GM18858 (cell line): ENCODE measurements around the gene EPHA4.

ENCODE experiments used
- ATAC-seq: cut with Tn5 transposase; IDR thresholded peaks from one replicate; pipeline ENCODE4 v1.9.1; 2021; ENCODE audit not compliant: unreplicated experiment

The EPHA4 gene

DNA sequence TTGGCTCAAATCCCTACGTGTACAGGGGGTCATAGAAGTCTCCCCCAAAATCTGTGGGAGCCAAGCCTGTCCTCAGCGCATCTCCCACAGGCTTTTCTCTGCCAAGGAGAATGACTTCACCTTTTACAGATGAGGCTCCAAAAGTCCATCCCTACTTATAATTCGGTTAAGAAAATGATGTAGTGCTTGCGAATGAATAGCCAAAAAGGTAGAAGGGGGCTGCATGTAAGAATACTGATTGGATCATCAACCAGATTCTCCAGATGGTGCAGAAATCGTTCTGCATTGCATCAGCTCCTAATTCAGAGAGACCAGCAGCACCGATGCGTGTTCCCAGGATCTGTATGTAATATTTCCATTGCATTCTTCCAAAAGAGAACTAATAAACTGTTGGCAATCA lies 91.9 kb downstream of the EPHA4 start:
- no peak for ATAC-seq

DNA sequence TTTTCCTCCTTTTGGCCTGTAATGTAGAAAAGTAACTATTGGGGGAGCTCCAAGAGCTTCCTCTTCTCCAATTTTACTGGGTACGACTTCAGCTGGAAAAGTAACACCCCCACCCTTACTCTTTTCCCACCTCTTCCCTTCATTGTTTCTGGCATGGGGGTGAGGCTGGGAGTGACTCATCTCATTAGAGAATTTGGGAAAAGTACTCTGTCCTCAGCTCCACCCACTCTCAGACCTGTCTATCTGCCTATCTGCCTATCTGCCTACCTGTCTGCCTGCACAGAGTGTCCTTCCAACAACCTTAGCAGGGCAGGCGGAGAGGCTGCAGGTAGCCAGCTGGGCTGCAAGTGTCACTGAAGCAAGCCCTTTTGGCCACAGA lies 93.6 kb downstream of the EPHA4 start:
- no peak for ATAC-seq

DNA sequence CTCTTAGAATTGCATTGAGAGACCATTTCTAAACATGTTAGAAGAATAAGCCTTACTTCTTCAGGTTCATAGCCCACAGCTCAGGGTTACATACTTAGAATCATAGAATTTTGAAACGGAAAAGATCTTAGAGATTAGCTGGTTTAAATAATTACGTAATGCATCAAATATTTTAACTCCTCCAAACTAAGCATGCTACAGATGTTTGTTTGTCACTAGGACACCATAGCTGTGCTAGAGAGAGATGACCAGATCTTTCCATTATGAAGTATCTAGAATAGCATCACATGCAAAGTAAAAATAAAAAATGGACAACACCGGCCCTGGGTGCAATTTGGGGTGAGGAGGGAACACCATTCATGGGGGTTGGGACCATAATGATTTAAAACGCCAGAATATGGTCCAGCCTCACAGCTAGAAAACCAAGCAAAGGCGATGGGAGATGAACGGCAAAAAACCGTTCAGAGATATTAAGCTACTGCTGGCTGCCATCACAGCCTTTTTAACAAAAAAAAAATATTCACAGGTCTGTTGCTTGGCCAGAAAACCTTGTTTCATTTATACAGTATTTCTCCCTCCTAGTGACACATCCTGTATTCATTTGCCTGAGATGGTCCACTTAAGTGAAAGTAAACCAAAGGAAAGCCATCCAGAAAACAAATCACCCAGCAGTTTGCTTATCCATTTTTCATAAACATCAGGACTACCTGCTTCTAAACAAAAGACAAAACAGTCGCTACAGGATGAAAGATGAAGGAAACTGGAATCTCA lies 94.2 kb downstream of the EPHA4 start:
- no peak for ATAC-seq

DNA sequence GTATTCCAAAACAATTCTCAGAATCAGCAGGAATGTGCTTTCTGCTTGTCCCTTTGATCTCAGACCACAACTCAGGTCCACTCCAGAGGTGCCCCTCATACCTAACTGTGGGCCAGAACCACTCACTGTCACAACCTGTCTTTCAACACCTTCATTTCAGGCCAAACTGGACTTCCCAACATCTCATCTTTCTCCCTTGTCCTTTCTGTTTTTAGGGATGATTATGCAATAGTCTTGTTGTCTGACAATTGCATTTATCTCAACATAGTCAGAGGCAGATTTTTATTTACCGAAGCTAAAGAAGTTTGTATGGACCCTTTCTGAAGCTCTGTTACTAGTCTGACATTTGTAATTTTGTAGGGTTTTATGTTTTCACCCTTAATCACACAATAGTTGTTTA lies 95.9 kb downstream of the EPHA4 start:
- no peak for ATAC-seq

DNA sequence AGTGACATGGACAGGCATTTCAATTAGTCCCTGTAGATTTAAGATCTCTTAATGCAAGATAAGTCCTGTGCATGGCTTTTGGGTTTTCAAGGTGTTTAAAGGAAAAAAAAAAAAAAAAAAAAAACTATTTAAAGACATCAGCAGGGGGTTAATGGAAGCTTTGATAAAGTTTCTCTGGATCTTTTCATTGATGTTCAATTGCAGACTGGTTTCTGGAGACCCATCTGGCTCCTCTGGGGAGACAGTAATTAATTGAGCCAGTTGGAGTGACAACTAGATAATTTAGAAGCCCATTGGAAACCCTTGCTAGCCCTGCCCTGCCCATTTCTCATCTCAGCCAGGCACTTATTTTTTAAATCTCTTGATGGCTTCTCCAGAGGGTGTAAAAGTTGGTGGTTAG lies 98.7 kb downstream of the EPHA4 start:
- no peak for ATAC-seq

DNA sequence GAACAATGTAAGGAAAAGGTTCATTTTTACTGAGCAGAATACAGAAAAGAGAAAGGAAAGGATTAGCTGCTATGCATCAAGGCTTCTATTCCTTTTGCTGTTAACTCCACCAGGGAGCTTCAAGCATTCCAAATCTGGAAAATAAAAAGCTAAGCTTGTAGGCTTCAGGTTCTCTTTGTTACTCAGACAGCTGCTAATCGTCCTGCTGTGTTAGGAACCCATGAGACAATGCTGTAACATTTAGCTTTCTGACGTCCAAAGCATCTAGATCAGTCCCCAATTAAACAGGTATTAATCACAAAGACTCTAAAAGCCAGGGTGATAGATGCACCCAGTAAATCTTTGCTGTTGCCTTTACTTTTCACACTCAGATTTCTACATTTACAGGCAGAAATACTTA lies 103.8 kb downstream of the EPHA4 start:
- no peak for ATAC-seq

DNA sequence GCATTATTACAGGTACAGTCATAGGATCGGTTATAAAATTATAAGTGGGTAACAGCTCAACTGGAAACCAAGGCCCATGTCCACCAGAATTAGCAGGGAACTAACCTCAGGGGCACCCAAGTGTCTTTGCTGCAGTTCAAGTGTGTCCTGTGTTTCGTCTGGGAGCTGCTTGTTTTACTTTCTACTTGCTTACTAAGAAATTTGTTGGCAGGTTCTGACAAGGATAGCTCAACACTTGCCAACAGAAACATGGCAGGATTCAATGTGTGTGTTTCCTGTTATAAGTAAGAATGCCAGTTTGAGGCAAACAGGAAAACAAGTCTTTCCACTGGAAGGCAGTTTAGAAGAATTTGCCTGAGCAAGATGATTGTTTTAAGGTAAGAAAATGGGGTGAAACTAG lies 104.5 kb downstream of the EPHA4 start:
- ATAC-seq, result no peak

DNA sequence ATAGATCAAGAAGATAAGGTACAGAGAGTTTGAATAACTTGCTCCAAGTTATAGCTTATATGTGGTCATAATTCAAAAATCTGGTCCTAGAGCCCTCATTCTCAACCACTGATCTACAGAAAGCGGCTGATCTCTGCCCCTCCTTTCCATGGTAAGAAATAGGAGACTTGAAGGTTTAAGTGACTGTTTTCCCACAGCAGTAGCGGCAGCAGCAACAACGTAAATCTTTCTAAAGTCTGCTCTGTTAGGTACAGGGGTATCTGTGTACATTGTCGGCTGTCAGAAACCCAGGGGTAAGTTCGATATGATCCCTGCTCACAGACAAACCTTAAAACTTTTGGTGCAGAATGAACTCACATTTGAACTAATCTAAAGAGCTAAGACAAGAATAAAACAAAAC lies 105.4 kb downstream of the EPHA4 start:
- no peak for ATAC-seq

DNA sequence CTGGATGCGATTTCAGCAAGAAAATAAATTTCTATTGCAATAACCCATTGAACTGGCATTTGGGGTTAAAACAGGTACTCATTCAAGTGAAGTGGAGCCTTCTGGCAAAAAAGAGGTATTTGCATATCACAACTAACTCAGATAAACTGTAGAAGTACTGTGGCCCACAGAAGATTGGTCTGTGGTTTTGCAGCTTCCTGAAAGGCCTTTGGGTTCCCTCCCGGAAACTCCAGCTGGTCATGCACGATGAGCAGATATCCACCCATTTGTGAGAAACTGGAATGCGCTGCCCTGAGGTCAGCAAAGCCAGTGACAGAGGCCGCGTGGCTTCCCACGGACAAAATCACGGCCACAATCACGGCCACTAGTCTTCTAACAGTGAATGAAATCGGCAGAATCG lies 106.3 kb downstream of the EPHA4 start:
- ATAC-seq, result no peak

DNA sequence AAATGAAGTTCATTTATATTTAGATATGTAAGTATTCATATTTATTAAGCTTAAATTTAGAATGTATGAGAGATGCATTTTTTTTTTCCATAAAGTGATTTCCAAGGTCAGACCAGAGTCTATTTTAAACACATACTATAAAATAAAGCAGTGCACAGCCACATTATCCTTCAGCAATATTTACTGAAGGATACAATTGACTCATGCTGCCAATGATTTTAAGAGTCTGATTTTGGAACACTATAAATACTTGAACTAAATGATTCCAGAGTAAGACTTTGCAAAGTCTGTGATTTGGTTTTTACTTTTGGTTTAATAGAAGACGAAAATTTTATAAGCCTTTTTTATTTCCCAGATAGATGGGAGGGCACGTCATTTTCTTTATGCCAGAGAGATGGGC lies 107.1 kb downstream of the EPHA4 start:
- ATAC-seq, result no peak

DNA sequence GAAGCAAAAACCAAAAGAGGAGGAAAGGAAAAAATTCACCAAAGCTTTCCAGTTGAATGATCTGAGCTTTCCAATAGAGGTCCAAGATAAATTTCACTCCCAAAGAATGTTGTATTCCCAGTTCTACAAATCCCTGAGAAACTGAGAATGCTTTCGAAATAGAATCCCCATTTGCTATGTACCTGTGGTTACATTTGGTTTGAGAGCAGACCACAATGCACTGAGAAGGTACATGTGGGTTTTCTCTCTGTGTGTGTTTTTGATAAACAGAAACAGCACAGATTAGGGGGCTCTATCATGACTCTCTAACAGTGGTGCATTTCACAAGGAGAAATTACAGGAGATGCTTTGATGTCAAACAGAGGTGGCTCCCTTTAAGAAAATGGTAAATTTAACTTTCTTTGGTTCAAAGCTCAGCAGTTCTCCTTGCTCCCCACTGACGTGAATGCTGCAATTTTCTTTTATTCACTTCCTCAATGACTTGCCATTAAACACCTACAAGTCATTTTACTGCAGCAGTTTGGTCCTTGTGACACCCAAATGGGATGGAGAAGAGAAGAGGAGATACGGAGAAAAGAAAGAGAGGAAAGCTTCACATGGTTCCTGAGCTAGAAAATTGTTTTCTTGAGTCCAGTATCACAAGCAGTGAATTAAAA lies 108.7 kb downstream of the EPHA4 start:
- no peak for ATAC-seq

DNA sequence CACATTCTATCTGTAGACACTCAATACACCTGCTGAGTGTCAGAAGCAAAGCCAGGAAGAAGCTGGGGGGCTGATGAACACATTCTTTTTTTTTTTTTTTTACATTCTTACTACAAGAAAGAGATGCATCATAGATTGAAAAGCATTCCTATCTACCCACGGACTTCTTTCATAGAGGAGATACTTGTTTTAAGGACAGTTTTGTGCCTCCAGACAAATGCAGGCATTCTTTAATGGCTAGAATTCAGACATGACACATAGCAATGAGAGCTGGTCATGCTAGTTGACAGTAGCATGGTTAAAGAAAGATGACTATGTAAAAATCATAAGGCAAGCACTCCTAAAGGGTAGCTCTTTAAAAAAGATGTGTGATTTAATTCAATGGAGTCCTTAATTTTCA lies 110.2 kb downstream of the EPHA4 start:
- no peak for ATAC-seq

DNA sequence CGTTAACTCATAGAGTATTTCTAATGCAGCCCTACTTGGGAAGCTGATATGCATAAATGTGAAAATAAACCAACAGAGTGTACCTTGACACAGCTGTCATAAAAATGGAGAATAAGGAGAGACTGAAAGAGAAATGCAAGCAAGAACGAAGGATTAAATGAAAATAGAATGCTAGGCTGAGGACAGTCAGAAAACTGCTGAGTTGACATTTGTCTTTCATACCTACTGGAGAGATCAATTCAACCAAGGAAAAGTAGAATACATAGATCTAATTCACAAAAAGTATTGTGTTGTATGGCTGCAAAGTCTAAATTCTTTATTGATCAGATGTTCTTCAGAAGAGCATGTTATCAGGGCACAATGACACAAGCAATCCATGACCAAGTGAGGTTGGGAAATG lies 112.0 kb downstream of the EPHA4 start:
- ATAC-seq, result no peak

DNA sequence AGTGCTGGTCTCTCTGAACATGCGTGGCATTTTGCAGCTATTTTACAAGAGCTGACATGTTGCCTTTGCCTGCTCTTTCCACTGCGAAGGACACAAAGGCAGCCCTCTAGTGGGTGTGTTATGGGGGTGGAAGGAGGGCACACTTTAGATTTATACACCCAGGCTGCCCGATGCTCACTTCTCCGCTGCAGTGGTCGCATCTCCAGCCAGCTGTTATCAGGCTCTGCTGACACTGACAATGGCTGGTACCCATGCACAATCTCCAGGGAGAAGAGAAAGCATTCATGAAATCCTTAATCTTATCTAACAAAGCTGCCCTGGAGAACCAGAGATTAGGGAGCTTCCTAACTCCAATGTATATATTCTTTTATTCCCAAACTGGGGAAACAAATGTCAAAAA lies 113.5 kb downstream of the EPHA4 start:
- ATAC-seq, result no peak

DNA sequence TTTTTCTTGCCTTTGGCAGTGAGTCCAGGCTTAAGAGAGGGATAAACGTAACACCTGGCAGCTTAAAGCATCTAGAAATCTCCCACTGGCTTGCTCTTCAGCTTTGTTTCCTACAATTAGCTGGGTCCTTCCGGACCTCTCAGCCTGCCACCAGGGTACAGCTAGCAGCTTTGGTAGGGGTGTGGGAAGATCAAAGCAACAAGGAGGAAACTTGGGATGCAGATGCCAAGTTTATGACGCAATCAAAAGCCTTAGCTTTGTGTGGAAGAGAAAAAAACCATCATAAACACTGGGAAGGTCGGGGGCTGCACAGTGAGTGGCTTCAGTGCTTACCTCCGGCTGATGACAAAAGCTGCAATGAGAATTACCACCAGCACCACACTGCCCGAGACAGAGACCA lies 116.9 kb downstream of the EPHA4 start:
- no peak for ATAC-seq

DNA sequence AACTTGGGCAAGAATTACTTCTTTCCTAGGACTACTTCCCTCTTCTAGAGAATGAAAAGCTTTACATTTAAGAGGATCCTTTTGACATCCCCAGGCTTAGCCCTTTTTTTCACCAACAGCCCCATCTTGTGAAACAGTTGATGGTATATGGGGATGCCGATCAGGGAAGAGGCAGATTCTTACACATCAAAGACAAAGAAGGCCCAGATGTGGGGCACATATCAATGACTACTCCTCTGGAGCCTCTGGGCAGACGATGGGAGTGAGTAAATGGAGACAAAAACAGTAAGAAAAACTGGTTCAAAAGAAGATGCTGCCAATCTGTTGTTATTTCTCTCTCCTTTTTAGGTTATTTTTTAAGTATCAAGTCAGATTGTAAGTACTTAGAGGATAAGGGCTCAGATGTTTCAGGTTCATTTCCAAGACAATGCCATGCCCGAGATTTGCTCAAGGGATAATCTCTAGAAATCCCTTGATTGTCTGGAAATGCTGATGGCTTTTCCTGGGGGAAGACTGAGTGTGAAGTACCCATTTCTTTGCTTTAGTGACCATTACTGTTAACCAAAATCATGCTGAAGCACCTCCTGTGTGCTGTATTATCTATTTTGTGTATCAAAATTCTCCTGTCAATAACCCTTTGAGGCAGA lies 117.5 kb downstream of the EPHA4 start:
- no peak for ATAC-seq

DNA sequence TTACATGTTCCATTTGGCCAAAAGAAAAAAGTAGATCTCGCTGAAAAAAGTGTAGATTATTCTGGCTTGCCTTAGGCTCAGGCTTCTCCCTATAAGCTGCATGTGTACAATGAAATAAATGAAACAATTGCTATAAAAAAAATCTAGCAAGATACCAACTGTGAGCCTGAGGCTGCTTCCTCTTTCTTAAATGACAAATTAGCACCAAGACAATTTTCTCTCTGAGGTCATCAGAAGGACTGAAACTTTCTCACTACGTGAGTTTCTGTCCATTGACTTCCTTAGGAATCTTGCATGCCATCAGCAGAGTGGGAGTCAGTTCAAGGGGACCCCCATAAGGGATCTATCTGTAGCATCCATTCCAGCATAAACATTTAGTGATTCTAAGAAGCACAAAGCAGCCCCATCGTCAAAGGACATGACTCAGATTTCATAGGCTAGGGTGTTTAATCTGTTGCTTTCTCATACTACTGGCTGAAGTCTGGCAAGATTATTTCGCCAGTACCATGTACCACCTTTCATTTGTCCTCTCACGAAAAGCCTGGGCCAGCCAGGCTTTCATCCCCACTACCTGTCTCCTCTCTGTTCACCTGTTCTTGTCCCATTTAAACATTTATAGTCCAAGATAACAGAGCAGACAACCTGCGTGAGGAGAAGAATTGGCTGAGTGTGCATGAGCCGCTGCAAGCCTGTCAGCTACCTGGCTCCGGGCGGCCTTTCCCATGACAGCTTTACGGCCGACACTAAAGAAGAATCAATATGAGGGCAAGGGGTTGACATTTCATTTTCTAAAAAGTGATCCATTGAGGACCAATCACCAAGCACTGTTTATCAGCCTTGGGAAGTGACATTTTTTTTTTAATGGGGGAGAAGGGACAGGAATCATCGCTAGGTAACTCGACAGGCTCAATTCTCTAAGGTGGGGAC lies 120.0 kb downstream of the EPHA4 start:
- ATAC-seq, result no peak

DNA sequence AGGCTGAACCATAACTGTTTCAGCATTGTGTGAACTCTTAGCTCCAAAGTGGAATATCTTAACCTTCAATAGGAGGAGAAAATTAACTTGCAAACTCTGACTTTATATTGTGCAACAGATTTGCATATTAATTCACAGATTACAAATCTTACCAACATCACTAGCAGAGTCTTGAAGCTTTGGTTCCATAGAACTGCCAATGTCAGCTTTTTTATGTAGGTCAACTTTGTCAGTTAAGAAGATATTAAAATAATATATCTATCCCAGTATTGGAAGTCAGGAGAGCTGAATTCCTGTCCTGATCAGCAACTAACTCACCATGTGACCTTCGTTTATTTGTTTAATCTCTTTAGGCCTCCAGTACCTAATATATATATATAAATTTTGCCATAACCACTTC lies 121.8 kb downstream of the EPHA4 start:
- no peak for ATAC-seq

DNA sequence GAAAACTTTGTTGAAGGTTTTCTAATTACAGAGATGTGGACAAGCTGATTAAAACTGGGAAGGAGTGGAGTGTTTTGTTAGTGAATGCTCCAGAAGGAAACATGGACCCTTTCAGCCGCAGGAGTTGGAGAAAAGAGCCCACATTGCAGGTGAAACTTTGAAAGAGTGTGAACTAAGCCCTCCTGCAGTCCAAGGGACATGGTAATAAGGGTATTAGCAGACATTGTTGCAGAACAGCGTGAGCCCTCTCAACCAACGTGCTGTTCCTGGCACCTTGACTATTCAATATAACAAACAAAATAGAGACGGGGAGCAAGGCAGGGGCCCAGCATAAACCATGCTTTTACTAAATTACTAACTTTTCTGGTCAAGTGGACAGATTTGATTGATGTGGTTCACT lies 122.7 kb downstream of the EPHA4 start:
- no peak for ATAC-seq

DNA sequence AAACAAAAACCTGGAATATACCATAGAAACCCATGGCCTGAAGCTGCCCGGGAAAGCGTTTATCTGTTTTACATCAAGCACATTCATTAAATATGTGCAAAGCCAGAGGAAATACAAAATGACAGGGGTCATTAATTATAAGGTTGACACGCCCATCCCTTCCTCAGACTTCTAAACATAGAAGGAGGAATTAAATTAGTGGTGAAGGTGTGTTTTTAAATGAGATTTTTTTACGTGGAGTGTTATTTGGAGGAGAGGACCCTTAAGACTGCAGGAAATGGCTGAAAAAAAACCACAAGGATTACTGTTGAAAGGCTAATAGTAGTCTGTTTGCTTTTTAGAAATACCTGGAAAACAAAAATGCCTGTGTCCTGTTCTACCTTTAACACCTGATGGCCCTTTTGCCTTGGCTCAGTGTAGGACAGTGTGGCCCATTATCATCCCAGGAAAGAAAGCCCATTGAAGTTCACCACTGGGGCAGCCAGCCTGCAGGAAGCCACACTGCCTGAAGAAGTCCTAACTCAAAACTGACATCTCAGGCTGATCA lies 123.2 kb downstream of the EPHA4 start:
- ATAC-seq, result no peak
